Endodermal cell (in vitro differentiated cells): Measurements from ENCODE around the gene PDGFA. TPM values are rescaled to one million over a fixed set of nuclear protein-coding genes. Genes with fewer than 3 reads are reported as not detected.

Source experiments
- DNase-seq: peaks from one replicate; pipeline ENCODE4 v3.0.0-alpha.2; 2017
- H3K27ac ChIP-seq: 2 replicates; pipeline ENCODE4 v1.5.1; 2013; ENCODE audit warnings: mild to moderate bottlenecking, low read depth, low read length, moderate library complexity
- H3K27me3 ChIP-seq: 2 replicates; pipeline ENCODE4 v1.6.1; 2013; ENCODE audit warnings: mild to moderate bottlenecking, low read length, moderate library complexity; ENCODE audit not compliant: insufficient read depth, control insufficient read depth, poor library complexity, severe bottlenecking
- H3K36me3 ChIP-seq: 2 replicates; pipeline ENCODE4 v1.7.0; 2013; ENCODE audit warnings: mild to moderate bottlenecking, low read length, moderate library complexity; ENCODE audit not compliant: control insufficient read depth, insufficient read depth
- H3K4me1 ChIP-seq: one replicate; pipeline ENCODE4 v1.7.0; 2013; ENCODE audit warnings: low read length; ENCODE audit not compliant: control insufficient read depth, insufficient read depth
- H3K4me3 ChIP-seq: 2 replicates; pipeline ENCODE4 v1.5.1; 2013; ENCODE audit warnings: mild to moderate bottlenecking, low read length, moderate library complexity
- H3K9ac ChIP-seq: 2 replicates; pipeline ENCODE4 v1.6.1; 2013; ENCODE audit warnings: mild to moderate bottlenecking, low read length, moderate library complexity; ENCODE audit not compliant: poor library complexity, severe bottlenecking; ENCODE audit errors: extremely low read depth
- H3K9me3 ChIP-seq: 2 replicates; pipeline ENCODE4 v1.6.1; 2013; ENCODE audit warnings: mild to moderate bottlenecking, low read length, moderate library complexity; ENCODE audit not compliant: control insufficient read depth
- H3K27ac Mint-ChIP-seq: 2 replicates; pipeline ENCODE4 v1.8.0; 2020; ENCODE audit warnings: mixed read lengths
- H3K27me3 Mint-ChIP-seq: 2 replicates; pipeline ENCODE4 v1.8.0; 2021; ENCODE audit warnings: mild to moderate bottlenecking, mixed read lengths; ENCODE audit not compliant: insufficient read depth
- H3K36me3 Mint-ChIP-seq: 2 replicates; pipeline ENCODE4 v1.8.0; 2020; ENCODE audit warnings: low read depth, mixed read lengths
- H3K4me1 Mint-ChIP-seq: 2 replicates; pipeline ENCODE4 v1.8.0; 2020; ENCODE audit warnings: mixed read lengths
- H3K4me3 Mint-ChIP-seq: 2 replicates; pipeline ENCODE4 v1.8.0; 2020; ENCODE audit warnings: mild to moderate bottlenecking, moderate library complexity, mixed read lengths
- H3K9me3 Mint-ChIP-seq: 2 replicates; pipeline ENCODE4 v1.8.0; 2020; ENCODE audit warnings: mild to moderate bottlenecking, mixed read lengths
- CTCF ChIP-seq: fragments of 200-600 bp; sonication (generic); conservative IDR thresholded peaks from 2 replicates; pipeline ENCODE4 v1.5.0; 2021; ENCODE audit warnings: antibody characterized with exemption, mild to moderate bottlenecking
- WGBS, 2 experiments: methylation state at CpG; one replicate each; pipeline versions ENCODE4 v1.1.5 to v1.1.7; 2013; ENCODE audit warnings: missing lambda C conversion rate in 2 of 2, mixed read lengths in 1 of 2; ENCODE audit not compliant: insufficient coverage in 1 of 2, insufficient read length in 1 of 2; 5-methylcytosine and 5-hydroxymethylcytosine counted together
- total RNA-seq, 2 donors: library from RNA; stranded (reverse); fragmentation: NEBNext Ultra II Directional in 1 of 2; extraction: Animal tissue kit (Norgen Biotek cat#: 25700) in 1 of 2; gene quantifications; 2 replicates in 1 of 2; 3 replicates in 1 of 2; pipeline ENCODE4 v1.2.1, GENCODE V29; 2021

PDGFA gene
- total RNA-seq, 2 donors from 2014 or later, result 11.9 to 24.1 TPM

- Histone ChIP-seq H3K4me1 (peaks cover 6% of the 10 kb centered on the region), H3K27me3 (no peaks in the 10 kb centered on the region), H3K9ac (no peak overlapping the region), H3K27ac (no peak overlapping the region), H3K4me3 (no peak overlapping the region), H3K36me3 (no peaks in the 10 kb centered on the region), H3K9me3 (no peaks in the 10 kb centered on the region)
- H3K4me3 Mint-ChIP-seq, result no peak overlapping the region
- 84 to 94% methylated on average over 6 to 7 of the region's 7 CpGs for WGBS, 2 experiments
- peaks cover 55% of the 10 kb centered on the region for H3K36me3 Mint-ChIP-seq
- H3K27me3 Mint-ChIP-seq, result no peaks in the 10 kb centered on the region
- H3K4me1 Mint-ChIP-seq, result peaks cover 20% of the 10 kb centered on the region
- no peak for DNase-seq
- no peak for TF ChIP-seq CTCF
- no peak overlapping the region for H3K27ac Mint-ChIP-seq
- no peaks in the 10 kb centered on the region for H3K9me3 Mint-ChIP-seq
Observed at GRCh38 chr7:501526-501925, 18.1 kb downstream of the PDGFA start.

GRCh38 chr7:500521-501420, 18.9 kb downstream of the PDGFA start:
- Mint-ChIP-seq H3K27me3 (no peaks in the 10 kb centered on the region), H3K4me3 (no peak overlapping the region), H3K9me3 (no peaks in the 10 kb centered on the region), H3K27ac (no peak overlapping the region), H3K36me3 (peaks cover 55% of the 10 kb centered on the region), H3K4me1 (peaks cover 20% of the 10 kb centered on the region)
- Histone ChIP-seq H3K4me1 (peaks cover 6% of the 10 kb centered on the region), H3K9me3 (no peaks in the 10 kb centered on the region), H3K9ac (no peak overlapping the region), H3K36me3 (no peaks in the 10 kb centered on the region), H3K27ac (no peak overlapping the region), H3K4me3 (no peak overlapping the region), H3K27me3 (no peaks in the 10 kb centered on the region)
- 94 to 95% methylated on average over 28 to 35 of the region's 35 CpGs for WGBS, 2 experiments
- DNase-seq, result no peak
- TF ChIP-seq CTCF, result no peak

GRCh38 chr7:499853-500485, 19.7 kb downstream of the PDGFA start:
- no peak overlapping the region for H3K27ac Mint-ChIP-seq
- Histone ChIP-seq H3K9ac (no peak overlapping the region), H3K27me3 (no peaks in the 10 kb centered on the region), H3K4me3 (no peak overlapping the region), H3K4me1 (peaks cover 6% of the 10 kb centered on the region), H3K36me3 (no peaks in the 10 kb centered on the region), H3K27ac (no peak overlapping the region), H3K9me3 (no peaks in the 10 kb centered on the region)
- TF ChIP-seq CTCF, result no peak
- peaks cover 47% of the 10 kb centered on the region for H3K36me3 Mint-ChIP-seq
- H3K9me3 Mint-ChIP-seq, result no peaks in the 10 kb centered on the region
- WGBS, 2 experiments, result 94 to 96% methylated on average over 20 of the region's 20 CpGs
- H3K27me3 Mint-ChIP-seq, result no peaks in the 10 kb centered on the region
- H3K4me3 Mint-ChIP-seq, result no peak overlapping the region
- H3K4me1 Mint-ChIP-seq, result peaks cover 17% of the 10 kb centered on the region
- no peak for DNase-seq
